Embryonic facial prominence (tissue), 1 donor: ENCODE results near the gene SYCP2.

Experiments used
- DNase-seq: peaks from one replicate; pipeline ENCODE4 v3.0.0-alpha.2; 2016; ENCODE audit errors: extremely low spot score

The SYCP2 gene

DNA sequence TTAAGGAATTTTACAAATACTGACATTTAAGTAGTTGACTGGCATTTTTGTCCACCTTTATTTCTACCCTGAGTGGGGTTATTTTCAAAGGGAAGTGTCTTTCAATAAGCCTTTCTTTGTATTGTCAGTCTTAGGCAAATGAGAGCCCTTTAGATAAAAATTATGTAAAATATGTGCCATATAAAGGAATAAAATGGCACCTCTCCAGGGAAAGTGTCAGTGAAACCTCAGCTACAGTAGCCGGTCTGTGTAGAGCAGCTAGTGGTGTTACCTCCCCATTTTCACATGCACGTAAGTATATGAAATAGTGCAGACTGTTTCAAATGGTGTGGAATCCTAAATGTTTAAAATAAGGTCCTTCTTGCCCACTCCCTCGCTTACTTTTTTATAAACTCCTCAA is 11.7 kb upstream of the SYCP2 start:
- DNase-seq = no peak

DNA sequence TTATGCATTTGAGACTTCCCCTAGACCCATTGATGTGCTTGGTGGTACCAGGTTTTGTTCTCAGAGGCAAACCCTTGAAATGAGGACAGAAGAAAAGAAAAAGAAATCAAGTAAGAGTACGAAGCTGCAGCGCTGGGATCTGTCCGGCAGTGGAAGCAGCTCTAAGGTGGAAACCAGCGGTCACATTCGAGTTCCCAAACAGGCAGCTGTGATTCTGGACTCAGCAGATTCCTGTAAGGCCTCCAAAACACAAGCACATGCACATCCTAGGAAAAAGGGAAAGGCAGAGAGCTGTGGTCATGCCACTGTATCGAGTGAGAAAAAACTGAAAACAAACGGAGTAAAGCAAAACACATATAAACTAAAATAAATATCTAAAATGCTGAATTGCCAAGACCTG is 11.3 kb upstream of the SYCP2 start:
- DNase-seq = no peak

GRCh38 chr20:59942245-59942644 is 8.8 kb upstream of the SYCP2 start:
- no peak for DNase-seq

DNA sequence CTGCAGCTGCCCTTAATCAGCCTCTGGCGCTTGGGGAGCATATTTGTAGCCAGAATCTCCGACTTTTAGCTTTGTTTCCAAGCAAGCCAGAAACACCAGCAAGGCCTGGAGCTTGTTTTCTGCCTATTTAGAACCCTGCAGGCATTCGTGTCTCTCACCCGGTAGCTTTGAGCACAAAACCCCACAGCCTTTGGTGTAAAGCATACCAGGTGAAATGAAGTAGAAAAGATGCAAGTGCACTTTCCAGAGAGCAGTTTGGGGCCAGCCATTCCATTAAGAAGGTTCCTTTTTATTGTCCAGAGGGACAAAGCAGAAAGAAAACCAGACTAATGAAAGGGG is 7.5 kb upstream of the SYCP2 start:
- no peak for DNase-seq

- peak; percentile 82 for DNase-seq
Observed at GRCh38 chr20:59940129-59940955, 6.9 kb upstream of the SYCP2 start, which contains the start of the genes FAM217B and PPP1R3D. FAM217B (plus strand) TSS chr20:59940389; CDS start chr20:59943944, 3,555 bp downstream. PPP1R3D (minus strand) TSS chr20:59940305; CDS start chr20:59939931, 374 bp downstream.

GRCh38 chr20:59939879-59940128 is 6.4 kb upstream of the SYCP2 start:
- no peak for DNase-seq

- DNase-seq = no peak
Observed at GRCh38 chr20:59939052-59939878, 5.8 kb upstream of the SYCP2 start.

DNA sequence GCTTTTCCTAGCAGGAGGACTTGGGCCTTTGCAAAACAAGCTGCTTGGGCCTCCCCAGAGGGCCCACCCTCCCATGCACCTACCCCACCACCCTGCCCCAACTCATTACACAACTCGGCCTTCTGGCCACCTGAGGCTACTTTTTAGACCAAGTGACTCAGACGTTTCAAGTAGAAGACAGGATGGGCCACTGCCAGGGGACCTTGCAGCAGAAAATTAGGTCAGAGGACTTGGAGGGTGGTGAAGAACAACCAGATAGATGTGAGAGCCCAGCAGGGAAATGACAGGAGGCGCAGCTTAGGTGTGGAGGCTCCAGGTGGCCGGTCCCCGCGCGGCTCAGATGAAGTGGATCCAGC is 5.2 kb upstream of the SYCP2 start:
- DNase-seq = no peak

DNA sequence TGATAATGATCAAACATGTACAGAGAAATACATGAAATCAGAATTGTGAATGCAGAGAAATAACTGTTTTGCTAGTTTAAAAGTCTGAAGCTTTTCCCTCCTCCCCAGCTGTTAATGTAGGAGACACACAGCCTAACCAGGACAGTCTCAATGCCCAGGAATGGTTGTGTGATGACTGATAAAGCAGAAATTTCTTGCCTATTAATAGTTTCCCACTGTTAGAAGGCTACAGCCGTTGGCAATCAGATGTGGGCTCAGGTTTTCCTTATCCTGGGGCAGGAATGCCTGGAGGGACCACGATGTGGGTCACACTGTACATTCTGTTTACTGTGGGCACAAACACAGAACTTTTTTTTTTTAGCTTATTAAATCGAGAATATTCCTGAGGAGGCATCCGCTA is 4.8 kb upstream of the SYCP2 start:
- DNase-seq = no peak

DNA sequence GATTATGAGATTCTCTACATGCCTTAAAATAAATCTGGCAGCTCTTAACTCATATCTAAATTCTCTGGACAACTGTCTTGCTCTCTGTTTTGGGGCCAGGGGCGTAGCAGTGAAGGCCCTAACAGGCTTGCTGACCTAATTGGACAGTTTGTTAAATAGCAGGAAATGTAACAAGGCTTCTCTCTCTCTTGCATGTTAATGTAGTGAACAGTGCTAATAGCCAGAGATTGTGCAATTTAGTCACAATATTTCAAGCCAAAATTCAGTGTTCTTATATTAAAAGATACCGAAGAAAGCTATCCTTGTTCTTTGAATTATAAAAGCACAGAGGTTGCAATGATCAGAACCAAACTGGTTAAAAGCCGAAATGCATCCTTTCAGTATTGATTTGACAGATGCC is 3.7 kb upstream of the SYCP2 start:
- no peak for DNase-seq

- DNase-seq = no peak
Observed at GRCh38 chr20:59936409-59936808, 3.0 kb upstream of the SYCP2 start.

DNA sequence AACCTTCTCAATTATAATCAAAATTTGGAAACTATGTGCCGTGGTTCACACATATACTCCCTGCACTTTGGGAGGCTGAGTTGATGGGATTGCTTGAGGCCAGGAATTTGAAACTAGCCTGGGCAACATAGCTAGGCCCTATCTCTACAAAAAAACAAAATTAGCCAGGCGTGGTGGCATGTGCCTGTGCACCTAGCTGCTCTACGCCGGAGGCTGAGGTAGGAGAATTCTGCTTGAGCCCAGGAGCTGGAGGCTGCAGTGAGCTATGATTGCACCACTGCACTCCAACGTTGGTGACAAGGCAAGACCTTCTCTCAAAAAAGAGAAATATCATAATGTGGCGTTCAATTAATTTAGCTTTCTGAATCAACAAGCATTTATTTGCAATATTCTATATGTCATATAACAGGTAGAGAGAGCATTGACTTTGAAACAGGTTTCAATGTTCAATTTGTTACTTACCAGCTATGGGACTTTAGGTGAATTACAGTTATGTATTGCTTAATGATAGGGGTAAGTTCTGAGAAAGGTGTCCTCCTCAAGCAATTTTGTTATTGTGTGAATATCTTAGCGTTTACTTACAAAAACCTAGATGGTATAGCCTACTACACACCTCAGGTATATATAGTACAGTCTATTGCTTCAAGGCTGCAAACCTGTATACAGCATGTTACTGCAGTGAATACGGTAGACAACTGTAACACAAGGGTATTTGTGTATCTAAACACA is 2.2 kb upstream of the SYCP2 start:
- DNase-seq = no peak

DNA sequence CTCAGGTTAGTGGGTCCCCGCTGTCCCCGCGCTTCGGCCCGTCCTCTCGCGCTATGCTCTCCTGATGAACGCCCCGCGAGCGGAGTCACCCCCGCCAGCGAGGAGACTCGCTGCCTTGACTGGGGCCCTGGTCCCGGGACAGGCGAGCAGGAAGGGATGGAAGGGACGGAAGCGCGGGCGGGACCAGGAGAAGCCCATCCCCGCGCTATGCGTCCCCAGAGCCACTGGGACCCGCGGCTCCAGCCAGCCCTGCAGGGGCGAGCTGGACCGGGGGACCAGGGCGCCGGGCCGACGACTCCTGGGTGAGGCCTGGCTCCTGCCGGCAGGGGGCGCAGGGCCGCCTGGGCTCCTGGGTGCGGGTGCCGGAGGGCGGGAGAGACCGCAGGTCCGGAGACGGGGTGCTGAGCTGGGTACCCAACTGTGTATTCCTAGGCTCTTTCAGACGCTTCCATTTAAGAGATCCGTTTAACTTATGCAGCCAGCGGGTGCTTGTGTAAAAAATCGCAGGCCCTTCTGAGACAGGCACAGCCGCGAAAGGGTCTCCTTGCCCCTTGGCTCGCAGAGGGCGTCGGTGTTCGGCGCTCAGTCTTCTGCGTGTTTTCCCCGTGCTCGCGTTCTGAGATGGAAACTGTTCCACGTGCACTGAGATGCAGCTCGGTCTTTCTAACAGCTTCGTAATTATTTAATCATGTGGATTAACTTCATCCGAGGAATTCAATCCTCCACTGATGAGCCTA is 580 bp upstream of the SYCP2 start:
- no peak for DNase-seq

DNA sequence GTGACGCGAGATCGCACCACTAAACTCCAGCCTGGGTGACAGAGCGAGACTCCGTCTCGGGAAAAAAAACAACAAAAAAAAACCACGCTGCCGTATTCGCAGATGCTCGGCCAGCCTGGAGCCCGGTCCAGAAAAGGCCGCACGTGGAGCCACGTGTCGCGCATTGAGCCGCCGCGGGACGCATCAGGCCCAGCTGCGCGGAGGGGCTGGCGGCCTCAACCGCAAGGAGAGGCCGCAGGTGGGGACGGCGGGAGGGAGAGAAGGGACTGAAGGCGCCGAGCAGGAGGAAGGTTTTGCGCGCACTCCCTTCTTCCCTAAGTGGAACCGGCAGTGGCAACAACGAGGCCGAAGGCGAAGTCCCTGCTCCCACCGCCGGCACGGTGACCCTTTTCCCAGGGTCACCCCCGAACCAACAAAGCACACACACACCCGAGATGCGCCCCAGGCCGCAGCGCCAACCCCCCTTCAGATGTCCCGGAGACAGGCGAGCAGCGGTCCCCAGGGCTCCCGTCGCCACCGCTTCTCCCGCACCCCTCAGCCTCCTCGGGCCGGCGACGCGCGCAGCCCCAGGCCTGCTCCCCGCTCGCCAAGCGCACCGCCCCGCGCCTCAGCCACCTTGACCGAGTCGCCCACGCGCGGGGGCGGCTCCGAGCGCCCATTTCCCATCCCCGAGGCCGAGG is 681 bp downstream of the SYCP2 start:
- no peak for DNase-seq

DNA sequence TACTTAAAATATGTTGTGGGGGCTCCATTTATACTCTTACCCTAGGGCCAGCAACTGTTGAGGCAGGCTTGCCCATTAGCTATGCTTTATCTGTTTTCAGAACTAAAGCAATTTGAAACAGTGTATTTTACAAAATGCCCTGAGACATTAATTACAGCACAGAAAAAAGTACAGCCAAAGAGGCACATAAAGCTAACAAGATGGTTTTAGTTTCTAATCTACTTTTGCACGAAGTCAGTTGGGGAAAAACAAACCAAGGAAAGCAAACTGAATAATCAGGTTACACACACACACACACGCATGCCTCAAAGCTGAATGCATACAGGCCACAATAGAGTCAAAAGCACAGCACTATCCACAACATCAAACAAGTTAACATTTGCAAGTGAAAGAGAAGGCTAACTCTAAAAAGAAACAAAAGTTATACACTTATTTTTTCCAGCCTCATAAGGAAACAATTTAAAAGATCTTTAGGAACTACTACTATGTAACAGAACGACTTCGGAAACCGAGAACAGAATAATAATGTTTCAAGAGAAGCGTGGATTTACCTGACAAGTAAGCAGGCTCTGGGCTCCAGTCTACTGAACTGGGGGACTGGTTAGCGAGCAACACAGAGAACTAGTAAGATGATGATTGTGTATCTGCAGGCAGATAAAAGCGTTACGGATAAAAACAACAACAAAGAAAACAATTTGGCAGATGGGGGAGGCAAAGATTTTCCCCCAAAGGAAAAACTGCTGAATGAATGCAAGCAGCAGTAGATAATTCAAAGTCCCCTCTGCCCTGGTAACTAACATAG is 1.7 kb downstream of the SYCP2 start:
- DNase-seq = no peak

DNA sequence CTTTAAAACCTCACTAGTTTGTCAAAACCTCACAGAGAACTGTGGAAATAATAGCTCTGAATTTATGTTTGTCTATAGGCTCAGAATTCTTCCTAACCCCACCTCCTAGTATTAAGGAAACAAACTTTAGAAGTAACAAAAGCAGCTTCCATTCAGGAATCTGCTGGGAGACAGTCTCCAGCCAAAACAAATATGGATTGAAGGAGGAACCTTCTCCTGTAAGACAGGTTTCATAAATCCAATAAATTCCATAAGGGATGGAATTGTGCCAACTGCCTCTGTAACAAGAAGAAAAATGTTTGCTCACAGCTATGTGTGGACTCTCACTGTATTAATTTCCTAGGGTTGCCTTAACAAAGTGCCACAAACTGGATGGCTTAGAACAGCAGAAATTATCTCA is 7.5 kb downstream of the SYCP2 start:
- no peak for DNase-seq

DNA sequence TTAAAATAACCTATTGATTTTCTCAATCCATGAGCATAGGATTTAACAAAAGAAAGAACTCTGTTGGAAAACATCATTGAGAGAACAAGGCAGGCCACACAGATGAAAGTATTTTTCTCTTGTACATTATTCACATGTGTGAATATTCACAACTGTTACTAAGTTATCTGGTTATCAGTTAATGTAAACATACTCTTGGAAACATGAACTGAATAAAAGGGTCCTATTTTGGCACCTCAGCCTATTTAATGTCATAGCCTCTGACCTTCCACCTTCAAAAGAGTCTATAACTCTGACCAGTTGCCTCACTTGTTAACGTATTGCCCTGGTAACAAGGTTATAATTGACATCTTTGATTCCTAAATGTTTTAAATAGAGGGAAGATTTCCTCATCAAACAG is 8.1 kb downstream of the SYCP2 start:
- no peak for DNase-seq

DNA sequence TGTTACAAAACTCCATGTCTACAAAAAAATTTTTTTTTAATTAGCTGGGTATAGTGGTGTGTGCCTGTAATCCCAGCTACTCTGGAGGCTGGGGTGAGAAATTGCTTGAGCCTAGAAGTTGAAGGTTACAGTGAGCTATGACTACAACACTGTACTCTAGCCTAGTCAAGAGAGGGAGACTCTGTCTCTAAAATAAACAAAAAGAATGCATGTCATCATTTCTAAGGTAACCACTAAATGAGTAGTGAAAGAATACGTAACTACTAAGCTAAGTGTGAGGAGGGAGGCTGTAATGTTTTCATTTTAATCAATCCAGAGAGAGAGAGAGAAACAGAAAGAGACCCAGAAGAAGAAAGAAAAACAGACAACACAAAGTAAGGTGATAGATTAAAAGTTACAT is 9.9 kb downstream of the SYCP2 start:
- DNase-seq = no peak

- DNase-seq = no peak
Observed at GRCh38 chr20:59920944-59921343, 12.5 kb downstream of the SYCP2 start.

- no peak for DNase-seq
Observed at GRCh38 chr20:59912609-59913008, 20.8 kb downstream of the SYCP2 start.

DNA sequence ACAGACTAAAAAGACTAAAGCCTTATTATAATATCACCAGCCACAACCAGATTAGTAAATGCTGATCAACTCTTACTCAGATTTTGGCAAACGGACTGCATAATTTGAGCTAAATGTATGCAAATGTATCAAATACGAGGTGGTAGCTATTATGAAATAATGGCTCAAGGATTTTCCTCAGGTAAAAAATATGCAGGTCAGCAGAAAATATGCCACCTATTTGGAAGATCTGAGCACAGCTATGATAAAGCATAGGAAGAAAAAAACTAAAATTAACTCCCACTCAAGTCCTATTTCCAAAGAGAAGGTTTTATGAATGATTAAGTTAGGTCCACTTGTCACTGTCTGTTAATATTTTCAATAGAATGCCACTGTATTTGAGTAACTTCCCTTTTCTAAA is 22.4 kb downstream of the SYCP2 start:
- no peak for DNase-seq
